ENCODE results near the gene CDH8. TPM values are rescaled to one million over a fixed set of nuclear protein-coding genes. Genes with fewer than 3 reads are reported as not detected.

CDH8 gene
- total RNA-seq, 1 donor from 2014 or later = 0.35 TPM

GRCh38 chr16:62066747-62067146 is 30.5 kb upstream of the CDH8 start:
- TF ChIP-seq, protein P1, sequence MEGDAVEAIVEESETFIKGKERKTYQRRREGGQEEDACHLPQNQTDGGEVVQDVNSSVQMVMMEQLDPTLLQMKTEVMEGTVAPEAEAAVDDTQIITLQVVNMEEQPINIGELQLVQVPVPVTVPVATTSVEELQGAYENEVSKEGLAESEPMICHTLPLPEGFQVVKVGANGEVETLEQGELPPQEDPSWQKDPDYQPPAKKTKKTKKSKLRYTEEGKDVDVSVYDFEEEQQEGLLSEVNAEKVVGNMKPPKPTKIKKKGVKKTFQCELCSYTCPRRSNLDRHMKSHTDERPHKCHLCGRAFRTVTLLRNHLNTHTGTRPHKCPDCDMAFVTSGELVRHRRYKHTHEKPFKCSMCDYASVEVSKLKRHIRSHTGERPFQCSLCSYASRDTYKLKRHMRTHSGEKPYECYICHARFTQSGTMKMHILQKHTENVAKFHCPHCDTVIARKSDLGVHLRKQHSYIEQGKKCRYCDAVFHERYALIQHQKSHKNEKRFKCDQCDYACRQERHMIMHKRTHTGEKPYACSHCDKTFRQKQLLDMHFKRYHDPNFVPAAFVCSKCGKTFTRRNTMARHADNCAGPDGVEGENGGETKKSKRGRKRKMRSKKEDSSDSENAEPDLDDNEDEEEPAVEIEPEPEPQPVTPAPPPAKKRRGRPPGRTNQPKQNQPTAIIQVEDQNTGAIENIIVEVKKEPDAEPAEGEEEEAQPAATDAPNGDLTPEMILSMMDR (conservative IDR thresholded peaks at IDR 0.05; ENCODE audit: low read depth, low read length) = no peak
- DNase-seq (ENCODE audit: low read depth) = no peak
- no peak overlapping the region for H3K4me3 ChIP-seq (ENCODE audit: low read depth, low read length)

DNA sequence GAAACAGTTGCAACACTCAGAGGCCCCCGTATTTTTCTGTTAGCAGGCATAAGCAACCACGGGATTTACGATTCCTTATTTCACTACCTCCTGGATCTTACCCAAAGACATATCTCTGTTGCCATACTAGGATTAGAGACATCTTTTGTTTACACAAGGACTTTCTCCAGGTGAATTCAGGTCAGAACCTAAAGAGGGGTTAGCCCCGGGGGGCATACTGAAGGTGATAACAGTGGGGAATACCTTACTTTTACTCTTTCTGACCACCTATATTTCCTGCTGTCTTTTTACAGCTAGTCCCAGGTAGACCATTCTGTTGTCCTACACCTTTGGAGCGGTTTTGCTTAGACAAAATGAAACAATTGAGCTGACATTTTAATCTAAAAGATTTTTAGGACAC is 27.9 kb upstream of the CDH8 start:
- TF ChIP-seq, protein P1 (conservative IDR thresholded peaks at IDR 0.05; ENCODE audit: low read depth, low read length) = no peak
- DNase-seq (ENCODE audit: low read depth) = no peak
- no peak overlapping the region for H3K4me3 ChIP-seq (ENCODE audit: low read depth, low read length)

- no peak overlapping the region for H3K4me3 ChIP-seq (ENCODE audit: low read depth, low read length)
- DNase-seq (ENCODE audit: low read depth) = no peak
- TF ChIP-seq, protein P1 (conservative IDR thresholded peaks at IDR 0.05; ENCODE audit: low read depth, low read length) = no peak
Measured at GRCh38 chr16:62060089-62060488, 23.9 kb upstream of the CDH8 start.

- no peak overlapping the region for H3K4me3 ChIP-seq (ENCODE audit: low read depth, low read length)
- no peak for DNase-seq (ENCODE audit: low read depth)
- TF ChIP-seq, protein P1 (conservative IDR thresholded peaks at IDR 0.05; ENCODE audit: low read depth, low read length) = no peak
Measured at GRCh38 chr16:62059527-62059926, 23.3 kb upstream of the CDH8 start.

- no peak for DNase-seq (ENCODE audit: low read depth)
- TF ChIP-seq, protein P1 (conservative IDR thresholded peaks at IDR 0.05; ENCODE audit: low read depth, low read length) = no peak
- no peak overlapping the region for H3K4me3 ChIP-seq (ENCODE audit: low read depth, low read length)
Measured at GRCh38 chr16:62058412-62058811, 22.2 kb upstream of the CDH8 start.

- DNase-seq (ENCODE audit: low read depth) = no peak
- TF ChIP-seq, protein P1 (conservative IDR thresholded peaks at IDR 0.05; ENCODE audit: low read depth, low read length) = no peak
- H3K4me3 ChIP-seq (ENCODE audit: low read depth, low read length) = no peak overlapping the region
Measured at GRCh38 chr16:62051942-62052341, 15.7 kb upstream of the CDH8 start.

DNA sequence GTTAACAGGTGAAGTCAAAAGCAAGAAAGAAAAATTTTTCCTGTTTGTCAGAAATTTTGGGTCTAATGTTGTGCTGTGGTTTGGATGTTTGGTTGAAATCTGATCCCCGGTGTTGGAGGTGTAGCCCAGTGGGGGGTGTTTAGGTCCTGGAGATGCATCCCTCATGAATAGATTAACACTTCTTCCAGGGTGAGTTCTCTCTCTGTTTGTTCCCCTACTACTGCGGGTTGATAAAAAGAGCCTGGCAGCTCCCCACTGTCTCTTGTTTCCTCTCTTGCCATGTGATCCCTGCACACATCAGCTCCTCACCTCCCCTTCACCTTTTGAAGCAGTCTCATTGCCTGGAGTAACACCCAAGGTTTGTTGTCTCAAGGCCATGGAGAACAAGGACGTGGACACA is 14.6 kb upstream of the CDH8 start:
- TF ChIP-seq, protein P1 (conservative IDR thresholded peaks at IDR 0.05; ENCODE audit: low read depth, low read length) = no peak
- H3K4me3 ChIP-seq (ENCODE audit: low read depth, low read length) = no peak overlapping the region
- no peak for DNase-seq (ENCODE audit: low read depth)

Measured in epithelial cell of proximal tubule (primary cell).